GM18861 (cell line): Measurements from ENCODE around the gene LRRC58.
"Not testable (repeated sequence)": the region's sequence is repeated elsewhere in the genome, so short reads cannot be mapped to it uniquely, and the experiment has no call there.

Source experiments
- ATAC-seq: cut with Tn5 transposase; IDR thresholded peaks from one replicate; pipeline ENCODE4 v1.9.1; 2021; ENCODE audit not compliant: unreplicated experiment

LRRC58 gene

GRCh38 chr3:120341658-120342346 is 7.4 kb downstream of the LRRC58 start:
- no peak for ATAC-seq

GRCh38 chr3:120339362-120339761 is 9.8 kb downstream of the LRRC58 start:
- ATAC-seq = no peak

- no peak for ATAC-seq
Observed at GRCh38 chr3:120338517-120338916, 10.6 kb downstream of the LRRC58 start.

DNA sequence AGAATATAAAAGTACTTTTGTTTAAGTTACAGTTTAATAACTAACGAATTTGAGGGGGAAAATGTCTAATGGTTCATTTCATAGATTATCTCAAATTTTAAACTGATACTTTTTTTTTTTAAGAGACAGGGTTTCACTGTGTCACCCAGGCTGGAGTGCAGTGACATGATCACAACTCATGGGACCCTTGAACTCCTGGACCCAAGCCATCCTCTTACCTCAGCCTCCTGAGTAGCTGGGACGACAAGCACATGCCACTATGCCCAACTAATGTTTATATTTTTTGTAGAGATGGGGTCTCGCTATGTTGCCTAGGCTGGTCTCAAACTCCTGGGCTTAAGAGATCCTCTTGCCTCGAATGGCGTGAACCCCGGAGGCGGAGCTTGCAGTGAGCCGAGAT is 16.5 kb downstream of the LRRC58 start:
- no peak for ATAC-seq

DNA sequence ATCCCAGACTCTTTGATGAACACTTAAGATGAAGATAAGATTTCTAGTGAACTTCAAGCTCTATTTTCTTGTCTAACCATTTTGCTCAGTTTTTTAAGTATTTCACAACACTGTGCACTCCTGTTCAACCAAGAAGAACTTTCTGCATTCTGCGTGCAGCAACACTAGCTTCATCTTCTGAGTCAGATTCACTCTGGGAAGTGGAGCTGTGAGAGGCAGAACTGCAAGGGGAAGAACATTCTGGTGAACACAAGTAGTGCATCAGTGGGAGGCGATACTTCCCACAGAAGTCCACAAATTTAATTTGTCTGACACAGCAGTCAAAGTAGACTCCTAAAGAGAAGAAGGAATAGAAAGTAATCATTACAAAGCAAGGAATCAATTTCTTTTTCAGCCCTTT is 18.1 kb downstream of the LRRC58 start:
- no peak for ATAC-seq

DNA sequence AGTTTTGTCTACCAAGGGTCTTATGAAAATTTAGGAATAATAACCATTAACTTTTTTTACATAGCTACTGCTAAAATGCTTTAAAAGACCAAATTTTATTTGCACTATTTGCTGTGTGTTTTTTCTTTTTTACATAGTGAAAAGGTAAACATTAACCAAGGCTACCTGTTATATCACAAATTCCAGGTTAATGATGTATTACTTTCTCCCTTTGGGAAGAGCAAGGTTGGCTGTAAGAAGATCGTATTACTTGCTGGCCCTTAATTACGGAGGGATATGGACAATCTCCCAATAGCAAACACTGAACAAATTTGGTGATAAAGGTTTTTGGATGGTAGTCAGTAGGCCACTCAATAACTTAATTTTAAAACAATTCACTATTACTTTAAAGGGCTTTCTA is 22.4 kb downstream of the LRRC58 start:
- no peak for ATAC-seq

DNA sequence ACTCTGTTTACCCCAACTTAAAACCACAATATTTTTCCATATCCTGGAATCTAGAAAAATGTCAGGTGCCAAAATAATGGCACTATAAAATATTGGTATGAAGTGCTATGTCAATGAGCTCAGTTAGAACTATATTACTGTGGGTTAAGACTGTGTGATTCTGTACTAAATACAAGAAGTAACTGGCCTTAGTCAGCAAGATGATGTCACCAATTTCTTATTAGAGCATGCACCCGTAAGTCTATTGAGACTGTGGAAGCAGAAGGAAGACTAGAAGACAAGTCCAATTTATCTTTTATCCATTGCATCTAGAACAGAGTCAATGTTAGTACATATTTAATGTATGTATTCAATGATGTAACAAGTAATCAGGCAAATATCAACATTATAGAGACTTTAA is 25.0 kb downstream of the LRRC58 start:
- no peak for ATAC-seq

GRCh38 chr3:120323761-120324160 is 25.4 kb downstream of the LRRC58 start:
- not testable (repeated sequence) for ATAC-seq

DNA sequence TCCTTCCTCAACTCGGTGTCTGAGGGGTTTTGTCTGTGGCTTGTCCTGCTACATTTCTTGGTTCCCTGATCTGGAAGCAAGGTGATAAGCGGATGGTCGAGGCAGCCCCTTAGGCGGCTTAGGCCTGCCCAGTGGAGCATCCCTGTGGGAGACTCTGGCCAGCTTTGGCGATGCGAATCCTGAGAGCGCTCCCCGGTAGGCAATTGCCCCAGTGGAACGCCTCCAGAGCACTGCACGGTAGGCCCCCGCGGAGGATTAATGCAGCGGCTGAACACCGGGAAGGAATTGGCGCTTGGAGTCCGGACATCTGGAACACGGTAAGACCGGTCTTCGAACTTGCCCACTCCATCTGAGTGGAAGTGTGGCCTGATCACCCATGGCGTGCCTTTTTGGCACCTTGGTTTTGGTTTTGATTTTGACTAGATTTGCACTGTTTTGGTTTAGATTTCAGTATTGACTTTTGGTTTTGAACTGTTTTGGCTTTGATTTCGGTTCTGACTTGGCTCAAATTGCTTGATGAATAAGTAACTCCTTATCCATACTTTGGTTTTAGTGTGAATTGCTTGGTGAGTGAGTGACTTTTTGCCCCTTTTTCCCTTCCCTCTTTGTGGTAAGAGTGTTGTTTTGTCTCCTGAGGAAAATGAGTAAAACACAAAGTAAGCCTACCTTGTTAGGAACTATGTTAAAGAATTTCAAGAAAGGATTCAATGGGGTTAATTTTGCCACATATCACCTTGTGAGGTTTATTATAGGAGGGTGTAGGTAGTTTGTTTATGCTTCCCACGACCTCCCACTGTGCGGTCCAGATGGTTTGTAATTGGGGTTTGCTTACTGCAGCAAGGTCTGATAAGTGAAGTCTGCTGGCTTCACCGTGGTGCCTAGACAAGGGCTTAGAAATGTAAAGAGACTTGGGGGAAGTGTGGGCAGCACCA is 37.0 kb downstream of the LRRC58 start:
- ATAC-seq = no peak

DNA sequence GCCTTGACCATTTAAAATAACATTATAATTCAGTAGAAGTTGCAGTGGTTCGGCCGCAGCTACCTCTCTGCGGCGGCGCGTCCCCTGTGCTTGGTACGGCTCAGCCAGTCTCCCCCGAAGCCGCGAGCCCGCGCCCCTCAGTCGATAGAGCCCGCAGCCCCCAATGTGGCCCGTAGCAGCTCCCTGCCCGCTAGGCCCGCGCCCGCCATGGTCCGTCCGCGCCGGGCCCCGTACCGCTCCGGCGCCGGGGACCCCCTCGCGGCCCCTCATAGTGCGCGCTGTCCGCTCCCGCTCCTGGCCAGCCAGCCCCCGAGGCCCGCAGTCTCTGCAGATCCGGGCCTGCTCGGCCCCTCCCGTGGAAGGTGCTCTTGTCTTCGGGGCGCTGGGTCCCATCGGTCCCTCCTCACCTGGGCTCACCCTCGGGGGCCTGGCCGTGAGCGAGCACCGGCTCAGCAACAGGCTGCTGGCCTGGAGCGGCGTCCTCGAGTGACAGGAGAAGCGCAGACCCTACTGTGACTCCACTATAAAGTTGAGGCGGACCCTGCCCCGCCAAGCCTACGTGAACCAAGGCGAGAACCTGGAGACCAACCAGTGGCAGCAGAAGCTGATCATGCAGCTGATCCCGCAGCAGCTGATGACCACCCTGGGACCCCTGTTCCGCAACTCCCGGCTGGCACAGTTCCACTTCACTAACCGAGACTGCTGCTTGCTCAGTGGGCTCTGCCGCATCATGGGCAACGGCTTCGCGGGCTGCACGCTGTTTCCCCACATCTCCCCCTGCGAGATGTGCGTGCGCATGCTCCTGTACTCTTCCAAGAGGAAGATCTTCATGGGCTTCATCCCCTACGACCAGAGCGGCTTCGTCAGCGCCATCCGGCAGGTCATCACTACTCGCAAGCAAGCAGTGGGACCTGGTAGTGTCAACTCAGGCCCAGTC is 42.4 kb downstream of the LRRC58 start:
- no peak for ATAC-seq

DNA sequence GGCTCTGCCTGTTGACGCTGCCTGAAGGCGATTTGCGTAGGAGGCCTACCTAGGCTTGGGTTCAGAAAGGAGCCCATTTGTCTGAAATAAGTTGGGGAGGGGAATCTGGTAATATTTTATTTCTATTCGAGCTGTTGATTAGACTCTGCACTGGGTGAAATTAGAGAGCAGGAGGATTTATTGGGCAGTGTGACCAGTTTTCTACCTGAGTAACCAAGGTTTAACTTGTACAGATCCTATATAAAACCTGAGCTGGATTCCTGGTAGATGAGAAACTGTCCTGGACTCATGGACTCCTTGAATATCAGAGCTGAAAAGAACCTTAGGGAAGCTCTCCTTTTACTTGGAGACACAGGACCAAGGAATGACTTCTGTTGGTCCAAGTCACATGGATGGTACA is 44.5 kb downstream of the LRRC58 start:
- ATAC-seq = no peak

DNA sequence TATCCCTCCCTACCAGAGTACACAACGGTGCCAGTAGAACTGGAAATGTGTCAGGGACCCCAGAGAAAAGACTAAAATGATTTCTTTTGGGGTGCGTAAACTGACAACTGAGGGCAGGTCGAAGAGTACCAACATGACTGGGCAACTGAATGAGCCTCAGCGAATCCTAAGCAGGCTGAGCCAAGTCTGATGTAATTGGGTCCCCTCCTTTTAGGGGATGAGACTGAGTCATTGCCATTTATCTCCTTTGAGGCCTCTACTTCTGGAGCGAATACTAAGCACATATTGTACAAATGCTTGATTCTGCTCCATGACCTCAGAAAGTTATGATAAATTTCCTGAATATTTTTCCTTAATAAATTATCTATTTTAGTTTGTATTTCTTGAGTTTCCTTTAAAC is 46.8 kb downstream of the LRRC58 start:
- ATAC-seq = no peak

DNA sequence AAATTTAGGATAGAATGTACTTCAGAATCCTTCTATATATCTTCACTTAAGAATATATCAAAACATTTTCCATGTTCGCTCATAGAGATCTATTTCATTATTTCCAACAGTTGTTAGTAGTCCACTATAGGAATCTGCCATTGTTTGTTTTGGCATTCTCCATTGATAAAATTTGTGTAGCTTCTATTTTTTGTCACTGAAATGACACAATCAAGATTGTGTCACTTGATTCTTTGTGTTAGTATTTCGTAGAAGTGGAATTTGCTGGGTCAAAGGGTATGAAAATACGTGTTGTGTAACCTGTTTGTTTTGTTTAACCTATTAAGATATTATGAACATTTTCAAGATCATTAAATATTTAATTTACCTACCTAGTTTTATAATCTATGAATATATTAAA is 48.2 kb downstream of the LRRC58 start:
- no peak for ATAC-seq

- no peak for ATAC-seq
Observed at GRCh38 chr3:120299403-120299802, 49.8 kb downstream of the LRRC58 start.

DNA sequence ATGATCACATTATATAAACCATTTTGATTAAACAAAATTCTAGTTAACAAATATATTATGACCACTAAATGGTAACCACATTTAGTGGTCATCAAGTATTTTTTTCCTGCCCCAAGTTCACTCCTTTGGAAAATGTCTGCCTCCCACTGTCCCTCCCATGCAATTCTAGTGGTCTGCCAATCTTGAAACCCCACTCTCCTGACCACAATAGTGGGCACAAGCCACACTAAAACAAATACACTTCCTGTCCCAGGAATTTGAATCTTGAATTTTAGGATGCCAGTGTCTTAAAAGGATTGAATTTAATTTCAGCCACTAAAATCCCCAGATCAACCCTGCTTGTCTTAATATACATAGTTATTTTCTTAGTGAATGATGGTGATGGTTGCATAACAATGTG is 50.2 kb downstream of the LRRC58 start:
- ATAC-seq = no peak

- not testable (repeated sequence) for ATAC-seq
Observed at GRCh38 chr3:120291552-120291951, 57.6 kb downstream of the LRRC58 start.

- ATAC-seq = no peak
Observed at GRCh38 chr3:120289636-120290035, 59.5 kb downstream of the LRRC58 start.

DNA sequence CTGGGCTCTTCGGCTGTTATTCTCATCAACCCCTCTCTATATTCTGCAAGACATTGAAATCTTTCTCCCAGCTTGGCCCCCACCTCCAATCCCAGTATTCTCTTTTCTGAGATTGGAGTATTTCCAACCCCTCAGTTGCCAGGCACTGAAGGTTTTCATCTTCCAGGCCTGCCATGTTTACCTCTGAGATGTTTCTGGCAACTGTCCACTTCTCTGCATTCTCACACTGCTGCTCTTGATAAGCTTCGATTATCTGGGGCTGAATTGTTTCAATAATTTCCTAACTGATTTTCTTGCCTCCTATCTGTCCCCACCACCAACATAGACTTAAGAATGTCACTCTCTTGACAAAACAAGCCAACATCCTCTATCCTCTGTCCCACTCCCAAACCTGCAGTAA is 62.7 kb downstream of the LRRC58 start:
- ATAC-seq = no peak

- ATAC-seq = no peak
Observed at GRCh38 chr3:120285508-120285841, 63.7 kb downstream of the LRRC58 start.

DNA sequence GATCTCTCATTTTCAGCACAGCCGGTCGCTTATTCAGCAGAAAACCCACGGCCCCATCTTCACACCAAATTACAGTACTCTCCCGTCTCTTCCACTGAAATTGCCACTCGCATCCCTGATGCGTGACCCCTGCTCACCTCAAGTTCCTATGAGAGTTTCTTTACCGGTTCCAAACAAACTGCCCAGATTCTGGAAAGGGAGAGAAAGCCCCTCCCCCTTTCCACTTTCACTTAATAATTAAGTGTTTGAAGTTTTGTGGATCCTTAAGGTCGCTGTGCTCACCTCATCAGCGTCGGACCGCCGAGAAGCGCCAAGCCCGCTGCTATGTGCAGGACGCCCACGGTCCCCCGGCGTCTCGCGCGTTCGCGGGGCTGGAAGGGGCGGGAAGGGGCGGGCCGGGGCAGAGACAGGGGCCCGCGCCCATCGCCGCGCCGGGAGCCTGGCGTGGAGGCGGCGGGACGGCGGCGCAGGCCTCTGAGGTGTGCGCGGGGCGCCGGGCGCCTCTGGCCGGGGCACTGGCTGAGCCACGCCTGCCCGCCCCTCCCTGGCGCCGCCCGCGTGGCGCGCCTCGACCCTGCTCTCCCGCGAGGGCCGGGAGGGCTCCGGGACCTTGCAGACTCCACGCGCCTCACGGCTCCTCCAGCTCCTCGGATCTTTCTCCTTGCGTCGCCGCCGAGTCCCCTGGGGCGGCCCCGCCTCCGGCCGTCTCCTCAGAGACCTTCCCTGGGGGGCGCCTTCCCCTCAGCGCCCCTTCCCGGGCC is 64.2 kb downstream of the LRRC58 start, which contains the start of gene GPR156:
Gene GPR156 (minus strand): TSS at position 476 of the 761 bp plus-strand sequence. CDS start 41,124 bp downstream, outside the sequence.
- no peak for ATAC-seq
